WTC11 (cell line): Measurements from ENCODE around the gene SHROOM2.
"Not testable (repeated sequence)": the region's sequence is repeated elsewhere in the genome, so short reads cannot be mapped to it uniquely, and the experiment has no call there.

Experiments used
- TF ChIP-seq, protein P1 (sequence below): sonication (generic); formaldehyde crosslinking; IDR thresholded peaks from 2 replicates; pipeline ENCODE4 v1.8.0; 2022; ENCODE audit warnings: mild to moderate bottlenecking, missing genetic modification reagents
- TF ChIP-seq, protein P2 (sequence below): sonication (generic); formaldehyde crosslinking; IDR thresholded peaks from 2 replicates; pipeline ENCODE4 v1.8.0; 2022; ENCODE audit warnings: mild to moderate bottlenecking, missing genetic modification reagents

DNA sequence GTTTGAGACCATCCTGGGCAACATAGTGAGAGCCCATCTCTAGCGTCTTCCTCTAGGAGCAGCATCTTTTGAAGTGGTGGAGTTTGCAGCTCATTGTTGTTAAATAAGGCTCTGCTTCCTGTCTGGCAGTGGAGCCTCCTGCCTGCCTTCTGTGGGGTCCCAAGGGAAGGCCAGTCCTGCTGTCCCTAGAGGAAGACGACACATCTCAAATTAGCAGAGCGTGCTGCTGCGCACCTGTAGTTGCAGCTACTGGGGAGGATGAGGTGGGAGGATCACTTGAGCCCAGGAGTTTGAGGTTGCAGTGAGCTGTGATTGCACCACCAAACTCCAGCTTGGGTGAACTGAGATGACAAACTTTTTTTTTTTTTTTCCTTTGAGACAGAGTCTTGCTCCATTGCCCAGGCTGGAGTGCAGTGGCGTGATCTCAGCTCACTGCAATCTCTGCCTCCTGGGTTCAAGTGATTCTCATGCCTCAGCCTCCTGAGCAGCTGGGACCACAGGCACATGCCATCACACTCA, 17.8 kb upstream of the SHROOM2 start:
- TF ChIP-seq, protein P1, sequence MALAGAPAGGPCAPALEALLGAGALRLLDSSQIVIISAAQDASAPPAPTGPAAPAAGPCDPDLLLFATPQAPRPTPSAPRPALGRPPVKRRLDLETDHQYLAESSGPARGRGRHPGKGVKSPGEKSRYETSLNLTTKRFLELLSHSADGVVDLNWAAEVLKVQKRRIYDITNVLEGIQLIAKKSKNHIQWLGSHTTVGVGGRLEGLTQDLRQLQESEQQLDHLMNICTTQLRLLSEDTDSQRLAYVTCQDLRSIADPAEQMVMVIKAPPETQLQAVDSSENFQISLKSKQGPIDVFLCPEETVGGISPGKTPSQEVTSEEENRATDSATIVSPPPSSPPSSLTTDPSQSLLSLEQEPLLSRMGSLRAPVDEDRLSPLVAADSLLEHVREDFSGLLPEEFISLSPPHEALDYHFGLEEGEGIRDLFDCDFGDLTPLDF (CRISPR knock-in tag) = not testable (repeated sequence)
- TF ChIP-seq, protein P2, sequence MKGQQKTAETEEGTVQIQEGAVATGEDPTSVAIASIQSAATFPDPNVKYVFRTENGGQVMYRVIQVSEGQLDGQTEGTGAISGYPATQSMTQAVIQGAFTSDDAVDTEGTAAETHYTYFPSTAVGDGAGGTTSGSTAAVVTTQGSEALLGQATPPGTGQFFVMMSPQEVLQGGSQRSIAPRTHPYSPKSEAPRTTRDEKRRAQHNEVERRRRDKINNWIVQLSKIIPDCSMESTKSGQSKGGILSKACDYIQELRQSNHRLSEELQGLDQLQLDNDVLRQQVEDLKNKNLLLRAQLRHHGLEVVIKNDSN (CRISPR knock-in tag) = not testable (repeated sequence)
